Measurements from ENCODE around the gene PMFBP1. TPM values are rescaled to one million over a fixed set of nuclear protein-coding genes. Genes with fewer than 3 reads are reported as not detected.

PMFBP1 gene
- total RNA-seq, 1 experiment from 2014 or later, result 2.7 TPM

DNA sequence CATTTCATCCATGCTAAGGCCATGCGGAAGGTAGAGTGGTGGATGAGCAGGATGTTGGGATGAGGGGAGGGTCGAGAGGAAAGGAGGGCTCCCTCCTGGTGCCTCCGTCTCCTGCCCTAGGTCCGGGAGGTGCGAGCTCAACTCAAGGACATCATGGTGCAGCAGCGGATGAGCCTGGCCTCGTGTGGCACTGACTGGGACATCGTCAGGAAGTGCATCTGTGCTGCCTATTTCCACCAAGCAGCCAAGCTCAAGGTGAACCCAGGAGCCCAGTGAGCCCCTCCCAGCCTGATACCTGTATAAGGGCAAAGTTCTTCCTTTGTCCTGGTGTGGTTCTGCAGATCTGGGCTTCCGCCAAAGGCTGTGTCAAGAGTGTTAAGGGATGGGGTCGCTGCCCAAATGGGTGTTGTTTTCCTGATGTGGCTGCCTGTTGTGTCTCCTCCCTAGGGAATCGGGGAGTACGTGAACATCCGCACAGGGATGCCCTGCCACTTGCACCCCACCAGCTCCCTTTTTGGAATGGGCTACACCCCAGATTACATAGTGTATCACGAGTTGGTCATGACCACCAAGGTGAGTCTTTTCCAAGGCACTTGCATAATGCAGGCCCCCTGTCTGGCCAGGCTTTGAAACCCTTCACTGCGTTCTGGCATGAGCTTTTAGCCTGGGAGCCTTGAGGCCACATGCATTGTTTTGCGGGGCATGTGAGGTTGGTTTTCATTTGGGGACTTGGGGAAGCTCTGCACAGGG lies 63.4 kb downstream of the PMFBP1 start:
- H3K4me1 Mint-ChIP-seq, result no peaks in the 10 kb centered on the region
- no peak overlapping the region for H3K4me3 Mint-ChIP-seq
- Histone ChIP-seq H3K79me1 (ENCODE audit: insufficient read depth, low read depth, low read length, poor library complexity, severe bottlenecking) (no peaks in the 10 kb centered on the region), H2BK120ac (ENCODE audit: low read depth, low read length, poor library complexity, severe bottlenecking) (no peak overlapping the region), H4K8ac (replicated peaks; ENCODE audit: insufficient read length, low read depth, low read length) (no peak overlapping the region), H3K14ac (ENCODE audit: insufficient read depth, low read length) (no peak overlapping the region), H2AFZ (ENCODE audit: low read length) (no peak overlapping the region), H4K20me1 (ENCODE audit: control insufficient read depth, insufficient read depth, insufficient read length) (no peaks in the 10 kb centered on the region), H3K9ac (ENCODE audit: extremely low read depth, insufficient read length, low read length) (no peak overlapping the region), H3T11ph (ENCODE audit: low read length) (no peak overlapping the region), H3K79me2 (ENCODE audit: insufficient read depth, low read length) (no peaks in the 10 kb centered on the region), H3K23me2 (ENCODE audit: insufficient read length, low read depth, low read length, poor library complexity, severe bottlenecking) (no peaks in the 10 kb centered on the region), H4K5ac (ENCODE audit: insufficient read length, low read depth, low read length) (no peak overlapping the region), H3K56ac (ENCODE audit: insufficient read length, low read depth, low read length) (no peak overlapping the region), H3K27me3 (ENCODE audit: insufficient read depth, low read length) (no peaks in the 10 kb centered on the region), H2BK20ac (ENCODE audit: low read depth, low read length, poor library complexity, severe bottlenecking) (no peak overlapping the region), H2BK5ac (ENCODE audit: insufficient read length, low read length) (no peak overlapping the region), H3K4ac (ENCODE audit: low read depth, low read length) (no peak overlapping the region), H2BK12ac (ENCODE audit: insufficient read length, low read depth, low read length) (no peak overlapping the region), H4K91ac (ENCODE audit: insufficient read length, low read depth, low read length) (no peak overlapping the region), H3K23ac (ENCODE audit: insufficient read length, low read depth, low read length) (no peak overlapping the region), H3K27ac (ENCODE audit: insufficient read length, low read depth, low read length) (no peak overlapping the region), H3K4me2 (ENCODE audit: insufficient read depth, insufficient read length, low read length) (no peak overlapping the region), H3K4me1 (ENCODE audit: insufficient read depth, low read length) (no peaks in the 10 kb centered on the region), H2BK15ac (ENCODE audit: low read depth, low read length) (no peak overlapping the region), H3K9me3 (ENCODE audit: control insufficient read depth, low read depth, low read length) (no peaks in the 10 kb centered on the region), H3K18ac (ENCODE audit: insufficient read length, low read depth, low read length) (no peak overlapping the region), H2AK5ac (ENCODE audit: insufficient read length, low read length) (no peak overlapping the region)
- H3K27me3 Mint-ChIP-seq (ENCODE audit: low read depth), result no peaks in the 10 kb centered on the region
- WGBS (ENCODE audit: extremely low coverage, insufficient read length, low lambda C conversion rate), result no CpG with 5 or more reads among the region's 16 CpGs
- peaks cover 44 to 91% (median 90%) of the 10 kb centered on the region in 3 experiments for H3K36me3 Mint-ChIP-seq (ENCODE audit: insufficient read depth in 1 of 3, low read depth in 3 of 3)
- no peak overlapping the region for H3K27ac Mint-ChIP-seq
- H3K9me3 Mint-ChIP-seq, result no peaks in the 10 kb centered on the region
- TF ChIP-seq, protein P1, sequence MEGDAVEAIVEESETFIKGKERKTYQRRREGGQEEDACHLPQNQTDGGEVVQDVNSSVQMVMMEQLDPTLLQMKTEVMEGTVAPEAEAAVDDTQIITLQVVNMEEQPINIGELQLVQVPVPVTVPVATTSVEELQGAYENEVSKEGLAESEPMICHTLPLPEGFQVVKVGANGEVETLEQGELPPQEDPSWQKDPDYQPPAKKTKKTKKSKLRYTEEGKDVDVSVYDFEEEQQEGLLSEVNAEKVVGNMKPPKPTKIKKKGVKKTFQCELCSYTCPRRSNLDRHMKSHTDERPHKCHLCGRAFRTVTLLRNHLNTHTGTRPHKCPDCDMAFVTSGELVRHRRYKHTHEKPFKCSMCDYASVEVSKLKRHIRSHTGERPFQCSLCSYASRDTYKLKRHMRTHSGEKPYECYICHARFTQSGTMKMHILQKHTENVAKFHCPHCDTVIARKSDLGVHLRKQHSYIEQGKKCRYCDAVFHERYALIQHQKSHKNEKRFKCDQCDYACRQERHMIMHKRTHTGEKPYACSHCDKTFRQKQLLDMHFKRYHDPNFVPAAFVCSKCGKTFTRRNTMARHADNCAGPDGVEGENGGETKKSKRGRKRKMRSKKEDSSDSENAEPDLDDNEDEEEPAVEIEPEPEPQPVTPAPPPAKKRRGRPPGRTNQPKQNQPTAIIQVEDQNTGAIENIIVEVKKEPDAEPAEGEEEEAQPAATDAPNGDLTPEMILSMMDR (conservative IDR thresholded peaks at IDR 0.05), result no peak
- DNase-seq, result no peak
